Smooth muscle cell (in vitro differentiated cells): ENCODE data around the gene EBF3. TPM values are rescaled to one million over a fixed set of nuclear protein-coding genes. Genes with fewer than 3 reads are reported as not detected.

Experiments
- DNase-seq: peaks from one replicate; lab custom pipeline; 2025; ENCODE audit not compliant: unreplicated experiment; lab: John Stamatoyannopoulos, UW
- H2AFZ ChIP-seq: fragments of 200-600 bp; sonication (generic); 2 replicates; pipeline ENCODE4 v1.6.0; 2016; ENCODE audit warnings: antibody characterized with exemption, low read depth, mild to moderate bottlenecking
- H3F3A ChIP-seq: fragments of 200-600 bp; sonication (generic); 2 replicates; pipeline ENCODE4 v1.6.0; 2017; ENCODE audit warnings: antibody characterized with exemption, low read depth
- H3K27ac ChIP-seq: fragments of 200-600 bp; sonication (generic); 2 replicates; pipeline ENCODE4 v1.5.1; 2016; ENCODE audit warnings: low read depth, mild to moderate bottlenecking
- H3K27me3 ChIP-seq: fragments of 200-600 bp; sonication (generic); 2 replicates; pipeline ENCODE4 v1.6.1; 2016; ENCODE audit warnings: low read depth, mild to moderate bottlenecking
- H3K36me3 ChIP-seq: fragments of 200-600 bp; sonication (generic); 2 replicates; pipeline ENCODE4 v1.5.1; 2016; ENCODE audit warnings: low read depth
- H3K4me1 ChIP-seq: fragments of 200-600 bp; sonication (generic); 2 replicates; pipeline ENCODE4 v1.5.1; 2016; ENCODE audit warnings: low read depth
- H3K4me2 ChIP-seq: fragments of 200-600 bp; sonication (generic); 2 replicates; pipeline ENCODE4 v1.6.0; 2016; ENCODE audit warnings: mild to moderate bottlenecking
- H3K4me3 ChIP-seq: fragments of 200-600 bp; sonication (generic); 2 replicates; pipeline ENCODE4 v1.5.1; 2016; ENCODE audit warnings: mild to moderate bottlenecking
- H3K79me2 ChIP-seq: fragments of 200-600 bp; sonication (generic); 2 replicates; pipeline ENCODE4 v1.6.0; 2016; ENCODE audit warnings: low read depth, mild to moderate bottlenecking
- H3K9ac ChIP-seq: fragments of 200-600 bp; sonication (generic); 2 replicates; pipeline ENCODE4 v1.6.0; 2016; ENCODE audit warnings: low read depth
- H3K9me3 ChIP-seq: fragments of 200-600 bp; sonication (generic); replicated peaks from 2 replicates; pipeline ENCODE4 v1.5.1; 2016; ENCODE audit warnings: low read depth
- H4K20me1 ChIP-seq: fragments of 200-600 bp; sonication (generic); 2 replicates; pipeline ENCODE4 v1.6.0; 2016; ENCODE audit warnings: low read depth
- WGBS: methylation state at CpG from one replicate; pipeline ENCODE4 v1.1.7; 2016; ENCODE audit warnings: low lambda C conversion rate; 5-methylcytosine and 5-hydroxymethylcytosine counted together
- polyA plus RNA-seq: library from polyadenylated mRNA; unstranded; fragments of >200 nt; fragmentation: Nextera tagmentation; extraction: Ambion mirVana; gene quantifications from 2 replicates; pipeline ENCODE4 v1.2.1, GENCODE V29; 2016
- total RNA-seq: library from RNA; depleted of rRNA; stranded (reverse); fragments of >200 nt; gene quantifications from 2 replicates; pipeline ENCODE4 v1.2.3, GENCODE V29; 2014
- TF ChIP-seq, protein P1 (sequence below): fragments of 200-600 bp; sonication (generic); IDR thresholded peaks from 2 replicates; pipeline ENCODE4 v1.5.1; 2017; ENCODE audit warnings: borderline replicate concordance, mild to moderate bottlenecking, antibody characterized with exemption; ENCODE audit not compliant: insufficient read depth, poor library complexity, severe bottlenecking

EBF3 gene
- total and polyA plus RNA-seq, 2 experiments from 2014 or later = not detected

- TF ChIP-seq, protein P1, sequence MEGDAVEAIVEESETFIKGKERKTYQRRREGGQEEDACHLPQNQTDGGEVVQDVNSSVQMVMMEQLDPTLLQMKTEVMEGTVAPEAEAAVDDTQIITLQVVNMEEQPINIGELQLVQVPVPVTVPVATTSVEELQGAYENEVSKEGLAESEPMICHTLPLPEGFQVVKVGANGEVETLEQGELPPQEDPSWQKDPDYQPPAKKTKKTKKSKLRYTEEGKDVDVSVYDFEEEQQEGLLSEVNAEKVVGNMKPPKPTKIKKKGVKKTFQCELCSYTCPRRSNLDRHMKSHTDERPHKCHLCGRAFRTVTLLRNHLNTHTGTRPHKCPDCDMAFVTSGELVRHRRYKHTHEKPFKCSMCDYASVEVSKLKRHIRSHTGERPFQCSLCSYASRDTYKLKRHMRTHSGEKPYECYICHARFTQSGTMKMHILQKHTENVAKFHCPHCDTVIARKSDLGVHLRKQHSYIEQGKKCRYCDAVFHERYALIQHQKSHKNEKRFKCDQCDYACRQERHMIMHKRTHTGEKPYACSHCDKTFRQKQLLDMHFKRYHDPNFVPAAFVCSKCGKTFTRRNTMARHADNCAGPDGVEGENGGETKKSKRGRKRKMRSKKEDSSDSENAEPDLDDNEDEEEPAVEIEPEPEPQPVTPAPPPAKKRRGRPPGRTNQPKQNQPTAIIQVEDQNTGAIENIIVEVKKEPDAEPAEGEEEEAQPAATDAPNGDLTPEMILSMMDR = no peak
- H3K9me3 ChIP-seq = no peaks in the 10 kb centered on the region
- H3K79me2 ChIP-seq = no peaks in the 10 kb centered on the region
- no peaks in the 10 kb centered on the region for H3K27me3 ChIP-seq
- no peak overlapping the region for H3K9ac ChIP-seq
- H3K4me3 ChIP-seq = no peak overlapping the region
- no peaks in the 10 kb centered on the region for H4K20me1 ChIP-seq
- H3F3A ChIP-seq = no peaks in the 10 kb centered on the region
- H3K4me2 ChIP-seq = no peak overlapping the region
- DNase-seq = no peak
- no peak overlapping the region for H3K27ac ChIP-seq
- no peaks in the 10 kb centered on the region for H3K36me3 ChIP-seq
- no peak overlapping the region for H2AFZ ChIP-seq
- 90% methylated on average over 22 of the region's 22 CpGs for WGBS
- no peaks in the 10 kb centered on the region for H3K4me1 ChIP-seq
Observed at GRCh38 chr10:129832573-129833467, 131.3 kb downstream of the EBF3 start.

- H3K4me3 ChIP-seq = no peak overlapping the region
- no peak for DNase-seq
- no peak overlapping the region for H3K27ac ChIP-seq
- H2AFZ ChIP-seq = no peak overlapping the region
- no peaks in the 10 kb centered on the region for H4K20me1 ChIP-seq
- WGBS = 96% methylated on average over 8 of the region's 8 CpGs
- no peaks in the 10 kb centered on the region for H3F3A ChIP-seq
- no peaks in the 10 kb centered on the region for H3K4me1 ChIP-seq
- no peak overlapping the region for H3K9ac ChIP-seq
- H3K79me2 ChIP-seq = no peaks in the 10 kb centered on the region
- TF ChIP-seq, protein P1 = no peak
- H3K27me3 ChIP-seq = no peaks in the 10 kb centered on the region
- H3K9me3 ChIP-seq = no peaks in the 10 kb centered on the region
- no peaks in the 10 kb centered on the region for H3K36me3 ChIP-seq
- H3K4me2 ChIP-seq = no peak overlapping the region
Observed at GRCh38 chr10:129831150-129831549, 132.9 kb downstream of the EBF3 start.

DNA sequence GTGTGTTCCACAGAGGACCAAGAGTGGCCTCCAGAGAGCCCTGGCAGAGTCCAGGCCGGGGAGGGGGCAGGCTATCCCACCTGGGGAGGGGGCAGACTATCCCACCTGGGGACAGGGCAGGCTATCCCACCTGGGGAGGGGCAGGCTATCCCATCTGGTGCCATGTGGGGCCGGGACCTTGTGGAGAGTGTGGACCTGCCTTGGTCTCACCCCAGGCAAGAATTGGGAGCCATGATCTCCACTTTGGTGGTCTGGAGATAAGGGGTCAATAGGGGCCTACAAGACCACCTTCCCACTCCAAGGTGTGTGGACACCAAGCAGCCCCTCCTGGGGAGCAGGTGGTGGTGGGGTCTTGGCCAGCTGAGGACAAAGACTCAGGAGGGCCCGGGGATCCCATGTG, 138.2 kb downstream of the EBF3 start:
- H3K79me2 ChIP-seq = no peaks in the 10 kb centered on the region
- H3K9me3 ChIP-seq = no peaks in the 10 kb centered on the region
- 88% methylated on average over 3 of the region's 3 CpGs for WGBS
- no peaks in the 10 kb centered on the region for H3F3A ChIP-seq
- TF ChIP-seq, protein P1 = no peak
- H3K9ac ChIP-seq = no peak overlapping the region
- H3K36me3 ChIP-seq = no peaks in the 10 kb centered on the region
- no peaks in the 10 kb centered on the region for H4K20me1 ChIP-seq
- no peak overlapping the region for H2AFZ ChIP-seq
- no peak overlapping the region for H3K27ac ChIP-seq
- H3K4me3 ChIP-seq = no peak overlapping the region
- H3K4me2 ChIP-seq = no peak overlapping the region
- DNase-seq = no peak
- no peaks in the 10 kb centered on the region for H3K4me1 ChIP-seq
- H3K27me3 ChIP-seq = no peaks in the 10 kb centered on the region

DNA sequence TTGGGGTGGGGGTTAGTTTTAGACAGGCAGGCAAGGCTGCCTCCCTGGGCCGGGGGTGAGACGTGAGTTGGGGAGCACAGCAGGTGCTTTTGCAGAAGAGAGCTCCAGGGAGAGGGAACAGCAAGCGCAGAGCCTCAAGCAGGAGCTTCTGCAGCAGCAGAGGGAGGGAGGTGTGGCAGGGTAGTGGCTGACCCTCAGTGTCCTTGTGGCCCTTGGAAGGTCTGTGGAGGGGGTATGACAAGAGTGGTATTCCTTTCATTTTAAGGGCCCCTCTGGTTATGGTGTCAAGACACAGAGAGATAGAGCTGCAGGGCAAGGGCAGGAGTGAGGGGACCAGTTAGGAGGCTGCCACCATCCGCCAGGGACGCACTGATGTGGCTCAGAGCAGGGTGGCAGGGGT, 138.9 kb downstream of the EBF3 start:
- Histone ChIP-seq H3K4me3 (no peak overlapping the region), H4K20me1 (no peaks in the 10 kb centered on the region), H3F3A (no peaks in the 10 kb centered on the region), H3K27me3 (no peaks in the 10 kb centered on the region), H3K36me3 (no peaks in the 10 kb centered on the region), H3K9me3 (no peaks in the 10 kb centered on the region), H3K27ac (no peak overlapping the region), H3K9ac (no peak overlapping the region), H2AFZ (no peak overlapping the region), H3K4me2 (no peak overlapping the region), H3K4me1 (no peaks in the 10 kb centered on the region), H3K79me2 (no peaks in the 10 kb centered on the region)
- TF ChIP-seq, protein P1 = no peak
- WGBS = 95% methylated on average over 5 of the region's 5 CpGs
- DNase-seq = no peak
